Psoas muscle (tissue), 8 donors: ENCODE data around the gene VPS50. TPM values are rescaled to one million over a fixed set of nuclear protein-coding genes. Genes with fewer than 3 reads are reported as not detected.
A peak's percentile ranks its signal among the peaks of the same experiment; 100 is the strongest.

Experiments used
- ATAC-seq, 4 donors: fragments of 200-7000 bp; cut with Tn5 transposase; one replicate each; pipeline ENCODE4 v1.9.1; 2020; ENCODE audit warnings: moderate library complexity in 3 of 4, mild to moderate bottlenecking in 2 of 4
- DNase-seq, 2 donors: peaks; one replicate each; pipeline ENCODE4 v3.0.0-alpha.2; 2020
- H3K27ac ChIP-seq: fragments of 200-600 bp; one replicate; pipeline ENCODE4 v1.8.0; 2022
- H3K27me3 ChIP-seq, 3 donors: fragments of 200-600 bp in 1 of 3; one replicate each; pipeline versions ENCODE4 v1.6.1 to v1.8.0; 2013 to 2022; ENCODE audit warnings: low read length in 2 of 3, mild to moderate bottlenecking in 2 of 3, moderate library complexity in 1 of 3; ENCODE audit not compliant: insufficient read depth in 3 of 3
- H3K36me3 ChIP-seq, 2 donors: fragments of 200-600 bp in 1 of 2; one replicate each; pipeline versions ENCODE4 v1.6.1 to v1.8.0; 2013 to 2022; ENCODE audit warnings: low read depth in 1 of 2, mild to moderate bottlenecking in 1 of 2, moderate library complexity in 1 of 2; ENCODE audit not compliant: insufficient read depth in 1 of 2
- H3K4me1 ChIP-seq: fragments of 200-600 bp; one replicate; pipeline ENCODE4 v1.8.0; 2022
- H3K4me3 ChIP-seq: fragments of 200-600 bp; one replicate; pipeline ENCODE4 v1.8.0; 2022; ENCODE audit warnings: mild to moderate bottlenecking
- H3K9me3 ChIP-seq: fragments of 200-600 bp; one replicate; pipeline ENCODE4 v1.8.0; 2022
- WGBS, 3 donors: extraction: QIAGEN DNeasy Blood & Tissue Kit; methylation state at CpG; one replicate each; pipeline versions ENCODE4 v1.1.6 to v1.1.7; 2013; 5-methylcytosine and 5-hydroxymethylcytosine counted together
- intact Hi-C, 2 donors: fragments of 100-400 bp; cut with DNase I; formaldehyde crosslinking; loops; one replicate each; pipeline versions ENCODE4 v1.11.0 to v1.14.2; 2022
- polyA plus RNA-seq, 3 donors: library from polyadenylated mRNA; stranded (reverse); fragments of 200-250 nt; gene quantifications; one replicate each; pipeline ENCODE4 v1.2.3, GENCODE V29; 2013
- total RNA-seq, 4 donors: library from RNA; stranded (reverse); fragmentation: NEBNext Ultra II Directional in 2 of 4; extraction: Animal tissue kit (Norgen Biotek cat#: 25700) in 2 of 4; gene quantifications; one replicate each; pipeline versions ENCODE4 v1.2.1 to v1.2.4, GENCODE V29; 2021 to 2023
- TF ChIP-seq, protein P1 (sequence below): fragments of 200-600 bp; IDR thresholded peaks from one replicate; pipeline ENCODE4 v1.8.0; 2022; ENCODE audit warnings: antibody characterized with exemption
- donor health status: healthy with polysubstance abuse.
- donor health status: DM: no; HTN: no; CAD: no; lungs with moderate emphysema.
- donor health status: Bipolar disorder and iron deficiency.
- donor health status: healthy.
- donor health status: DM: yes; HTN: yes; CAD: no.
- donor health status: DM: no; HTN: no; CAD: no.
- donor health status: DM: no; HTN: no; CAD: no.
- donor health status: DM: yes; HTN: yes; CAD: no.

The VPS50 gene
- total and polyA plus RNA-seq, 7 donors: 6.2 to 22.4 (median 17.6) TPM

DNA sequence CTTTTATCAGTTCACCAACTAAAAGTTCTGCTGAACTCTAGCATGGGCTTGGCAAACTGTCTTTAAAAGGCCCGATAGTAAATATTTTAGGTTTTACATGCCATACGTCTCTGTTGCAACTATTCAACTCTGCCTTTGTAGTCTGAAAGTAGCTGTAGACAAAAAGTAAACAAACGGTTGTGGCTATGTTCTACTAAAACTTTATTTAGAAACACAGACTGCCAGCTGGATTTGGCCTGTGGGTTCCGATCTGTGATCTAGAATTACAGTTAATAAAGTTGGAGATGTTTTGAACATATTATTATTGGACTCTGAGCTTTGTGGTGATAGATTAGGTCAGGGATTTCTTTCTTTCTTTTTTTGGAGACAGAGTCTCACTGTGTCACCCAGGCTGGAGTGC, 33.1 kb downstream of the VPS50 start:
- no peaks in the 10 kb centered on the region for H3K4me1 ChIP-seq
- WGBS, 3 donors: 43 to 61% (median 57%) methylated on average over 4 of the region's 4 CpGs
- intact Hi-C loops: no loop called here
- peaks cover 0 to 66% of the 10 kb centered on the region in 2 donors for H3K36me3 ChIP-seq
- ATAC-seq: peak in 1 of 4 donors; percentile 37
- H3K27me3 ChIP-seq: no peaks in the 10 kb centered on the region
- no peaks in the 10 kb centered on the region for H3K9me3 ChIP-seq
- TF ChIP-seq, protein P1, sequence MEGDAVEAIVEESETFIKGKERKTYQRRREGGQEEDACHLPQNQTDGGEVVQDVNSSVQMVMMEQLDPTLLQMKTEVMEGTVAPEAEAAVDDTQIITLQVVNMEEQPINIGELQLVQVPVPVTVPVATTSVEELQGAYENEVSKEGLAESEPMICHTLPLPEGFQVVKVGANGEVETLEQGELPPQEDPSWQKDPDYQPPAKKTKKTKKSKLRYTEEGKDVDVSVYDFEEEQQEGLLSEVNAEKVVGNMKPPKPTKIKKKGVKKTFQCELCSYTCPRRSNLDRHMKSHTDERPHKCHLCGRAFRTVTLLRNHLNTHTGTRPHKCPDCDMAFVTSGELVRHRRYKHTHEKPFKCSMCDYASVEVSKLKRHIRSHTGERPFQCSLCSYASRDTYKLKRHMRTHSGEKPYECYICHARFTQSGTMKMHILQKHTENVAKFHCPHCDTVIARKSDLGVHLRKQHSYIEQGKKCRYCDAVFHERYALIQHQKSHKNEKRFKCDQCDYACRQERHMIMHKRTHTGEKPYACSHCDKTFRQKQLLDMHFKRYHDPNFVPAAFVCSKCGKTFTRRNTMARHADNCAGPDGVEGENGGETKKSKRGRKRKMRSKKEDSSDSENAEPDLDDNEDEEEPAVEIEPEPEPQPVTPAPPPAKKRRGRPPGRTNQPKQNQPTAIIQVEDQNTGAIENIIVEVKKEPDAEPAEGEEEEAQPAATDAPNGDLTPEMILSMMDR: no peak
- H3K4me3 ChIP-seq: no peak overlapping the region
- no peak overlapping the region for H3K27ac ChIP-seq
- no peak for DNase-seq

DNA sequence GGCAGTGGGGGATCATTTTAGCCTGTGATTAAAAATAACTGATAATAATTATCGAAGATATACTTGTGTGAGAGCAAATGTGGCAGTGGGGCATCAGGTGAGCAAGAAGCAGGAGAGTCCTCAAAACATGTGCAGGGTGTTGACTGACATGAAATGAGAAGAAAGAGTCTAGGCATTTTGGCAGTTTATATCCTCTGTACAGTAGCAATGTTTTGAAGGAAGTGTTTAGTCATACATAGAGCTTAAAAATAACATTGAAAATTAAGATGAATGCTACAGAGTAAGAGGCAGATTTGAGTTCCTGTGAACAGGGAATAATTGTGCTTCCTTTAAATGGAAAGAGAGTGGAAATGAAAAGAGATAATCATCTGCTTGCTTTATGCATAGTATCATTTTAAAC, 47.4 kb downstream of the VPS50 start:
- peaks cover 8 to 42% of the 10 kb centered on the region in 2 donors for H3K36me3 ChIP-seq
- 95 to 96% (median 95%) methylated on average over 1 of the region's 1 CpG for WGBS, 3 donors
- no peak for DNase-seq
- H3K4me3 ChIP-seq: no peak overlapping the region
- intact Hi-C loops: no loop called here
- H3K4me1 ChIP-seq: no peaks in the 10 kb centered on the region
- no peaks in the 10 kb centered on the region for H3K27me3 ChIP-seq
- H3K27ac ChIP-seq: no peak overlapping the region
- no peak for ATAC-seq
- no peaks in the 10 kb centered on the region for H3K9me3 ChIP-seq
- TF ChIP-seq, protein P1: no peak

DNA sequence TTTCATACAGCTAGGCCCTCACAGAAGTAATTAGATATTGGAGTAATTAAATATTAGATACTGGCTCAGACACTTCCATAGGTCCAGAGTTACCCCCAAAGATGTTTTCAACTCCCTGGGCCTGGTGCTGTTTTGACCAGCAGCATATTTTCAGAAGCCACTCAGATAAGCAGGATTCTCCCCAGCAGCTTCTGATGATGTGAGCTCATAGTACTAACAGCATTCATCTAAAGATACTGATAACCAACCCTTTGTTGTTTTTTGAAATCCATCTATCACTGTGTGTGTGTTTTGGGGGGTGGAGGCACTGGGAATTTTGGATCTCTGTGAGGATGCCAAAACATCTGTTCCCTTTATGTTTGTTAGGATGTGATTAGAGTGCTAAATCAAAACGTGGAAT, 52.7 kb downstream of the VPS50 start:
- Histone ChIP-seq H3K4me1 (no peaks in the 10 kb centered on the region), H3K27ac (no peak overlapping the region), H3K27me3 (no peaks in the 10 kb centered on the region), H3K4me3 (no peak overlapping the region), H3K9me3 (no peaks in the 10 kb centered on the region), H3K36me3 (peaks cover 3 to 10% of the 10 kb centered on the region in 2 donors)
- WGBS, 3 donors: 16 to 28% (median 26%) methylated on average over 1 of the region's 1 CpG
- TF ChIP-seq, protein P1: no peak
- ATAC-seq (no peak), DNase-seq (no peak)
- intact Hi-C loops: no loop called here

DNA sequence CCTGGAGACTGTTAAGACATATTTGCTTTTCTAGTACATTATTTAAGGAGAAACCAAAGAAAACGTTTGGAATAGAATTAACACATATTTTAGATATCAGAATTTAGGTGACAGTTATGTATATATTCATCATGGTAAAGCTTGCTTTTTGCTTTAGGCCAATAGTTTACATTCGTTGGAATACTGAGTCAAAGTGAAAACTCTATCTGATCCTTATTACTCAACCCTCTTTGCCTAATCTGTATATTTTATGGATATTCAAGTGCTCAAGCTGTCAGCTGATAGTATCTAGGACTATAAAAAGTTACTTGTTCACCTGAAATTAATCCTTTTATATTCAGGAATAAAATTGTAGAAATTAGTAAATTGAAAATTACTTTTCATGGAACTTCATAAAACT, 61.1 kb downstream of the VPS50 start:
- Histone ChIP-seq H3K4me3 (no peak overlapping the region), H3K4me1 (no peaks in the 10 kb centered on the region), H3K9me3 (no peaks in the 10 kb centered on the region), H3K27me3 (no peaks in the 10 kb centered on the region), H3K36me3 (peaks cover 0 to 31% of the 10 kb centered on the region in 2 donors), H3K27ac (no peak overlapping the region)
- WGBS, 3 donors: 84 to 89% (median 86%) methylated on average over 2 of the region's 2 CpGs
- intact Hi-C loops: no loop called here
- ATAC-seq (no peak), DNase-seq (no peak)
- TF ChIP-seq, protein P1: no peak

DNA sequence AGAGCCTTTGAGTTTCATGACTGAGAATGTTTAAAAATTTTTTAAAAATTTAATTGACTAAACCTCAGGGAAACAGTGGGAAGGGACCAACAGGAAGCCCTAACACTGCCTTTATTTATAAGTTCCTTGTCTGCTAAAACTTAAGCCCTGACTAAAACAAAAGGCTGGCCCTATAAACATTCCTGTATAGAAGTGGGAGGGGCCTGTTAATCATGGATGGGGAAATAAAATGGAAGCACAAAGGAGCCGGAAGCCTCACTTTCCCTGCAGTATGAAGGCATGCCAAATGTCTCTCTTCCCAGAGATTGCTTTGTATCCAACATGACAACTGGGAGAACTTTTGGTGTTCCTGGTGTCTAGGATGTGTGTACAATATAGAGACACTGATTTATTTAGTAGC, 66.0 kb downstream of the VPS50 start:
- H3K27me3 ChIP-seq: no peaks in the 10 kb centered on the region
- WGBS, 3 donors: 96 to 98% (median 97%) methylated on average over 1 of the region's 1 CpG
- peaks cover 0 to 50% of the 10 kb centered on the region in 2 donors for H3K36me3 ChIP-seq

More for the DNA sequence above, 66.0 kb downstream of the VPS50 start:
- Histone ChIP-seq H3K4me1 (no peaks in the 10 kb centered on the region), H3K27ac (no peak overlapping the region), H3K4me3 (no peak overlapping the region), H3K9me3 (no peaks in the 10 kb centered on the region)
- ATAC-seq (no peak), DNase-seq (no peak)
- intact Hi-C loops: no loop called here
- TF ChIP-seq, protein P1: no peak
